HepG2 (cell line): ENCODE measurements around the gene PLOD3. TPM values are rescaled to one million over a fixed set of nuclear protein-coding genes. Genes with fewer than 3 reads are reported as not detected.
A peak's percentile ranks its signal among the peaks of the same experiment; 100 is the strongest.

Experiments used
- ATAC-seq: fragments of 200-7000 bp; cut with Tn5 transposase; 3 replicates; pipeline ENCODE4 v1.9.1; 2020; ENCODE audit warnings: mild to moderate bottlenecking, moderate library complexity
- BruUV-seq: library from RNA; stranded (reverse); fragments of 400-500 nt; replicated peaks from 2 replicates; lab custom pipeline; 2021; lab: Mats Ljungman, UMichigan
- CTCF ChIA-PET: fragments of 300-600 bp; formaldehyde crosslinking; extraction: SDS; loops from one replicate; lab custom pipeline; 2021; ENCODE audit warnings: low total read pairs, inconsistent platforms, low intra/inter-chr PET ratio; lab: Yijun Ruan, JAX
- POLR2A ChIA-PET: fragments of 350-600 bp; sonication (Branson Sonifier 250); formaldehyde crosslinking; loops from one replicate; lab custom pipeline; 2020; ENCODE audit warnings: antibody characterized with exemption, inconsistent platforms; lab: Yijun Ruan, JAX
- DNase-seq: peaks from one replicate; pipeline ENCODE4 v3.0.0-alpha.2; 2015; ENCODE audit warnings: low spot score
- FAIRE-seq: peaks from 3 replicates; lab custom pipeline; 2011; peaks lifted over from hg19 to GRCh38; lab: Jason Lieb, UNC
- H2AFZ ChIP-seq: one replicate; pipeline ENCODE4 v1.6.1; 2011; ENCODE audit warnings: low read length, inconsistent platforms
- H3K27ac ChIP-seq: fragments of 300-600 bp; 3 replicates; pipeline ENCODE4 v1.8.0; 2011; ENCODE audit warnings: mixed run types, mild to moderate bottlenecking, mixed read lengths, low read length, inconsistent platforms; ENCODE audit not compliant: insufficient read depth; ENCODE audit errors: extremely low read length
- H3K27me3 ChIP-seq, 2 experiments: fragments of 200-600 bp in 1 of 2; 2 replicates in 1 of 2; 3 replicates in 1 of 2; pipeline versions ENCODE4 v1.6.0 to v1.8.0; 2011; ENCODE audit warnings: low read length in 2 of 2, mild to moderate bottlenecking in 2 of 2, moderate library complexity in 2 of 2, inconsistent platforms in 1 of 2; ENCODE audit not compliant: insufficient read depth in 2 of 2, control insufficient read depth in 1 of 2
- H3K36me3 ChIP-seq, 2 experiments: fragments of 200-600 bp in 1 of 2; replicated peaks in 1 of 2; 2 replicates in 1 of 2; 3 replicates in 1 of 2; pipeline versions ENCODE4 v1.5.1 to v1.8.0; 2011; ENCODE audit warnings: low read length in 2 of 2, inconsistent platforms in 1 of 2; ENCODE audit not compliant: insufficient read depth in 2 of 2, control insufficient read depth in 1 of 2
- H3K4me1 ChIP-seq: 2 replicates; pipeline ENCODE4 v1.5.1; 2012; ENCODE audit warnings: low read length, inconsistent platforms; ENCODE audit not compliant: insufficient read depth
- H3K4me2 ChIP-seq: 2 replicates; pipeline ENCODE4 v1.6.0; 2011; ENCODE audit warnings: low read depth, low read length, inconsistent platforms
- H3K4me3 ChIP-seq, 3 experiments: fragments of 200-600 bp in 1 of 3; sonication (generic), shearing (Covaris generic) in 1 of 3; replicated peaks in 1 of 3; 2 replicates each; pipeline ENCODE4 v1.5.1; 2011 to 2016; ENCODE audit warnings: low read length in 3 of 3, inconsistent platforms in 2 of 3, low read depth in 2 of 3, mild to moderate bottlenecking in 2 of 3, control low read depth in 1 of 3, mixed read lengths in 1 of 3; ENCODE audit not compliant: insufficient read depth in 1 of 3
- H3K79me2 ChIP-seq: one replicate; pipeline ENCODE4 v1.6.1; 2011; ENCODE audit warnings: low read length, inconsistent platforms; ENCODE audit not compliant: insufficient read depth
- H3K9ac ChIP-seq: 2 replicates; pipeline ENCODE4 v1.6.0; 2011; ENCODE audit warnings: mild to moderate bottlenecking, low read depth, low read length, inconsistent platforms; ENCODE audit not compliant: insufficient read depth
- H3K9me3 ChIP-seq: 2 replicates; pipeline ENCODE4 v1.5.1; 2012; ENCODE audit warnings: mild to moderate bottlenecking, low read length
- H4K20me1 ChIP-seq: 2 replicates; pipeline ENCODE4 v1.6.0; 2011; ENCODE audit warnings: inconsistent platforms, mild to moderate bottlenecking, low read length, moderate library complexity; ENCODE audit not compliant: insufficient read depth
- ATF7 ChIP-seq, 2 experiments: fragments of 450-650 bp in 1 of 2; sonication (generic) in 1 of 2; formaldehyde crosslinking in 1 of 2; IDR thresholded peaks; 2 replicates each; pipeline versions ENCODE4 v1.4.0 to v1.6.1; 2016 to 2020; ENCODE audit warnings: antibody characterized with exemption in 1 of 2, mild to moderate bottlenecking in 1 of 2, missing genetic modification reagents in 1 of 2
- EED ChIP-seq: sonication (generic); formaldehyde crosslinking; IDR thresholded peaks from 2 replicates; pipeline ENCODE4 v1.5.0; 2020; ENCODE audit warnings: mild to moderate bottlenecking, missing genetic modification reagents
- TBX3 ChIP-seq: fragments of 450-650 bp; IDR thresholded peaks from 2 replicates; pipeline ENCODE4 v1.6.1; 2017; ENCODE audit warnings: antibody characterized with exemption, mild to moderate bottlenecking, inconsistent platforms, borderline replicate concordance
- ZNF382 ChIP-seq: sonication (generic); formaldehyde crosslinking; IDR thresholded peaks from 2 replicates; pipeline ENCODE4 v1.5.0; 2020; ENCODE audit warnings: missing genetic modification reagents, mild to moderate bottlenecking, borderline replicate concordance
- ZNF883 ChIP-seq: sonication (generic); formaldehyde crosslinking; IDR thresholded peaks from 2 replicates; pipeline ENCODE4 v1.5.1; 2020; ENCODE audit warnings: mild to moderate bottlenecking, missing genetic modification reagents; ENCODE audit errors: not compliant biosample characterization
- WGBS: methylation state at CpG from one replicate; pipeline ENCODE4 v1.1.6; 2017; ENCODE audit warnings: low lambda C conversion rate; 5-methylcytosine and 5-hydroxymethylcytosine counted together
- in situ Hi-C: cut with HindIII; loops from 2 replicates; pipeline ENCODE4 v1.10.0; 2017; ENCODE audit warnings: low pct_unique_long_range_greater_than_20kb; ENCODE audit not compliant: extremely low pct_ligation_motif_present
- intact Hi-C: fragments of 100-400 bp; cut with micrococcal nuclease; formaldehyde crosslinking; loops from one replicate; pipeline ENCODE4 v1.10.0; 2022; ENCODE audit not compliant: unreplicated experiment
- polyA plus RNA-seq, 8 experiments: library from polyadenylated mRNA; depleted of rRNA in 3 of 8; stranded (reverse) in 7 of 8; unstranded in 1 of 8; fragments of >200 nt; fragmentation: Illumina TruSeq in 4 of 8; extraction: Trizol in 4 of 8; gene quantifications; 2 replicates each; pipeline versions ENCODE4 v1.2.1 to v1.2.3, GENCODE V29; 2011 to 2016; ENCODE audit warnings: low read depth in 4 of 8, missing spikeins in 1 of 8, mixed read lengths in 1 of 8; ENCODE audit not compliant: insufficient read depth in 1 of 8
- total RNA-seq, 5 experiments: library from RNA; depleted of rRNA; stranded (reverse); fragments of >200 nt; fragmentation: Illumina TruSeq; extraction: Trizol; gene quantifications; 2 replicates each; pipeline ENCODE4 v1.2.3, GENCODE V29; 2016; ENCODE audit warnings: low read depth in 1 of 5
- TF ChIP-seq, protein P1 (sequence below): sonication (generic); formaldehyde crosslinking; IDR thresholded peaks from 2 replicates; pipeline ENCODE4 v1.5.0; 2020; ENCODE audit warnings: mild to moderate bottlenecking, missing genetic modification reagents
- TF ChIP-seq, protein P2 (sequence below): sonication (generic); formaldehyde crosslinking; IDR thresholded peaks from 2 replicates; pipeline ENCODE4 v1.4.0; 2020; ENCODE audit warnings: mild to moderate bottlenecking, missing genetic modification reagents
- TF ChIP-seq, protein P3 (sequence below): sonication (generic); formaldehyde crosslinking; IDR thresholded peaks from 2 replicates; pipeline ENCODE4 v1.9.0; 2022; ENCODE audit warnings: missing genetic modification reagents, mild to moderate bottlenecking, borderline replicate concordance
- TF ChIP-seq, protein P4 (sequence below): IDR thresholded peaks from 2 replicates; pipeline ENCODE4 v1.6.1; 2016; ENCODE audit warnings: low read depth, missing genetic modification reagents, missing compliant biosample characterization

PLOD3 gene
- total and polyA plus RNA-seq, 2 of the 13 experiments (the other 11 are each of a cell fraction or from before 2014, with no cell fraction given): 65.8 to 67.4 TPM

DNA sequence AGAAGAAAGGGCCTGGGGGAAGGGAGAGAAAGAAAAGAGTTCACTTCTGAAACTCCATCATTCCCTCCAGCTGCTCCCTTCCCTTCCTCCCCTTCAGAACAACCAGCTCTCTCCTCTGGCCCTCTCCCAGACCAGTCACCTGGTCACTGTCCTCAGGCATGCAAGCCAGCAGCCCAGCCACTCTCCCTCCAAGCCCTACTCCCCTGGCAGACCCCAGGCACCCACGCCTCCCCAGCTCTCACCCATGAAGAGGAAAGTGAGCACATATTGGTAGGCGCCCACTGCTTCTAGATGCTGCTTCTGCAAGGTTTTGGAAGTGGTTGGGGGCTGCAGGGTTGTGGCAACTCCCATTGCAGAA lies 16.9 kb downstream of the PLOD3 start:
- peak overlapping the region; percentile 86 for H3K9ac ChIP-seq
- peaks cover 3% of the 10 kb centered on the region; the same call in 1 of the 2 replicates for H4K20me1 ChIP-seq
- H3K9me3 ChIP-seq: no peaks in the 10 kb centered on the region
- no peaks in the 10 kb centered on the region; a peak in 1 of 5 replicates for H3K27me3 ChIP-seq
- TSS peak; percentile 79 for BruUV-seq
- peak overlapping the region; percentile 74 to 87 (median 84) for H3K4me3 ChIP-seq
- intact Hi-C loops: loop anchor here (2.0 kb wide), 1 partner anchor 16 kb away; the partner anchor contains the start of gene PLOD3
- DNase-seq: peak; percentile 20
- ChIA-PET CTCF (interaction anchor here (1.1 kb wide), 1 partner anchor 8 kb away, joined by 6 read pairs; no protein-coding TSS in a partner anchor), POLR2A (interaction anchor here (0.6 to 11.6 kb wide), 16 partner anchors 8 to 325 kb away, joined by 3 to 202 read pairs (median 4); partner anchors contain the start of genes CLDN15, FIS1, PLOD3 and SERPINE1)
- peaks cover 4% of the 10 kb centered on the region in 2 experiments; a peak in 2 of 5 replicates for H3K36me3 ChIP-seq
- no peak overlapping the region for H2AFZ ChIP-seq
- WGBS: 0% methylated on average over 2 of the region's 2 CpGs
- ATAC-seq: peak; percentile 39
- in situ Hi-C loops: no loop called here
- H3K4me1 ChIP-seq: peaks cover 53% of the 10 kb centered on the region
- H3K4me2 ChIP-seq: peak overlapping the region; percentile 91
- no peak for FAIRE-seq
- peak overlapping the region; percentile 99 for H3K27ac ChIP-seq
- peaks cover 12% of the 10 kb centered on the region for H3K79me2 ChIP-seq
- TF ChIP-seq, protein P1, sequence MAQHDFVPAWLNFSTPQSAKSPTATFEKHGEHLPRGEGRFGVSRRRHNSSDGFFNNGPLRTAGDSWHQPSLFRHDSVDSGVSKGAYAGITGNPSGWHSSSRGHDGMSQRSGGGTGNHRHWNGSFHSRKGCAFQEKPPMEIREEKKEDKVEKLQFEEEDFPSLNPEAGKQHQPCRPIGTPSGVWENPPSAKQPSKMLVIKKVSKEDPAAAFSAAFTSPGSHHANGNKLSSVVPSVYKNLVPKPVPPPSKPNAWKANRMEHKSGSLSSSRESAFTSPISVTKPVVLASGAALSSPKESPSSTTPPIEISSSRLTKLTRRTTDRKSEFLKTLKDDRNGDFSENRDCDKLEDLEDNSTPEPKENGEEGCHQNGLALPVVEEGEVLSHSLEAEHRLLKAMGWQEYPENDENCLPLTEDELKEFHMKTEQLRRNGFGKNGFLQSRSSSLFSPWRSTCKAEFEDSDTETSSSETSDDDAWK (CRISPR knock-in tag): no peak
- TF ChIP-seq, protein P2, sequence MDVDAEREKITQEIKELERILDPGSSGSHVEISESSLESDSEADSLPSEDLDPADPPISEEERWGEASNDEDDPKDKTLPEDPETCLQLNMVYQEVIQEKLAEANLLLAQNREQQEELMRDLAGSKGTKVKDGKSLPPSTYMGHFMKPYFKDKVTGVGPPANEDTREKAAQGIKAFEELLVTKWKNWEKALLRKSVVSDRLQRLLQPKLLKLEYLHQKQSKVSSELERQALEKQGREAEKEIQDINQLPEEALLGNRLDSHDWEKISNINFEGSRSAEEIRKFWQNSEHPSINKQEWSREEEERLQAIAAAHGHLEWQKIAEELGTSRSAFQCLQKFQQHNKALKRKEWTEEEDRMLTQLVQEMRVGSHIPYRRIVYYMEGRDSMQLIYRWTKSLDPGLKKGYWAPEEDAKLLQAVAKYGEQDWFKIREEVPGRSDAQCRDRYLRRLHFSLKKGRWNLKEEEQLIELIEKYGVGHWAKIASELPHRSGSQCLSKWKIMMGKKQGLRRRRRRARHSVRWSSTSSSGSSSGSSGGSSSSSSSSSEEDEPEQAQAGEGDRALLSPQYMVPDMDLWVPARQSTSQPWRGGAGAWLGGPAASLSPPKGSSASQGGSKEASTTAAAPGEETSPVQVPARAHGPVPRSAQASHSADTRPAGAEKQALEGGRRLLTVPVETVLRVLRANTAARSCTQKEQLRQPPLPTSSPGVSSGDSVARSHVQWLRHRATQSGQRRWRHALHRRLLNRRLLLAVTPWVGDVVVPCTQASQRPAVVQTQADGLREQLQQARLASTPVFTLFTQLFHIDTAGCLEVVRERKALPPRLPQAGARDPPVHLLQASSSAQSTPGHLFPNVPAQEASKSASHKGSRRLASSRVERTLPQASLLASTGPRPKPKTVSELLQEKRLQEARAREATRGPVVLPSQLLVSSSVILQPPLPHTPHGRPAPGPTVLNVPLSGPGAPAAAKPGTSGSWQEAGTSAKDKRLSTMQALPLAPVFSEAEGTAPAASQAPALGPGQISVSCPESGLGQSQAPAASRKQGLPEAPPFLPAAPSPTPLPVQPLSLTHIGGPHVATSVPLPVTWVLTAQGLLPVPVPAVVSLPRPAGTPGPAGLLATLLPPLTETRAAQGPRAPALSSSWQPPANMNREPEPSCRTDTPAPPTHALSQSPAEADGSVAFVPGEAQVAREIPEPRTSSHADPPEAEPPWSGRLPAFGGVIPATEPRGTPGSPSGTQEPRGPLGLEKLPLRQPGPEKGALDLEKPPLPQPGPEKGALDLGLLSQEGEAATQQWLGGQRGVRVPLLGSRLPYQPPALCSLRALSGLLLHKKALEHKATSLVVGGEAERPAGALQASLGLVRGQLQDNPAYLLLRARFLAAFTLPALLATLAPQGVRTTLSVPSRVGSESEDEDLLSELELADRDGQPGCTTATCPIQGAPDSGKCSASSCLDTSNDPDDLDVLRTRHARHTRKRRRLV (CRISPR knock-in tag): no peak
- TF ChIP-seq ATF7 (IDR thresholded peaks at IDR 0.05) (no peak), ATF7 (CRISPR knock-in tag; IDR thresholded peaks at IDR 0.05) (no peak), EED (CRISPR knock-in tag) (no peak), ZNF382 (no peak), ZNF883 (CRISPR knock-in tag) (peak; percentile 38), TBX3 (no peak)
- TF ChIP-seq, protein P3, sequence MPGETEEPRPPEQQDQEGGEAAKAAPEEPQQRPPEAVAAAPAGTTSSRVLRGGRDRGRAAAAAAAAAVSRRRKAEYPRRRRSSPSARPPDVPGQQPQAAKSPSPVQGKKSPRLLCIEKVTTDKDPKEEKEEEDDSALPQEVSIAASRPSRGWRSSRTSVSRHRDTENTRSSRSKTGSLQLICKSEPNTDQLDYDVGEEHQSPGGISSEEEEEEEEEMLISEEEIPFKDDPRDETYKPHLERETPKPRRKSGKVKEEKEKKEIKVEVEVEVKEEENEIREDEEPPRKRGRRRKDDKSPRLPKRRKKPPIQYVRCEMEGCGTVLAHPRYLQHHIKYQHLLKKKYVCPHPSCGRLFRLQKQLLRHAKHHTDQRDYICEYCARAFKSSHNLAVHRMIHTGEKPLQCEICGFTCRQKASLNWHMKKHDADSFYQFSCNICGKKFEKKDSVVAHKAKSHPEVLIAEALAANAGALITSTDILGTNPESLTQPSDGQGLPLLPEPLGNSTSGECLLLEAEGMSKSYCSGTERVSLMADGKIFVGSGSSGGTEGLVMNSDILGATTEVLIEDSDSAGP: peak; percentile 37; the same call in 1 of the 2 replicates
- TF ChIP-seq, protein P4, sequence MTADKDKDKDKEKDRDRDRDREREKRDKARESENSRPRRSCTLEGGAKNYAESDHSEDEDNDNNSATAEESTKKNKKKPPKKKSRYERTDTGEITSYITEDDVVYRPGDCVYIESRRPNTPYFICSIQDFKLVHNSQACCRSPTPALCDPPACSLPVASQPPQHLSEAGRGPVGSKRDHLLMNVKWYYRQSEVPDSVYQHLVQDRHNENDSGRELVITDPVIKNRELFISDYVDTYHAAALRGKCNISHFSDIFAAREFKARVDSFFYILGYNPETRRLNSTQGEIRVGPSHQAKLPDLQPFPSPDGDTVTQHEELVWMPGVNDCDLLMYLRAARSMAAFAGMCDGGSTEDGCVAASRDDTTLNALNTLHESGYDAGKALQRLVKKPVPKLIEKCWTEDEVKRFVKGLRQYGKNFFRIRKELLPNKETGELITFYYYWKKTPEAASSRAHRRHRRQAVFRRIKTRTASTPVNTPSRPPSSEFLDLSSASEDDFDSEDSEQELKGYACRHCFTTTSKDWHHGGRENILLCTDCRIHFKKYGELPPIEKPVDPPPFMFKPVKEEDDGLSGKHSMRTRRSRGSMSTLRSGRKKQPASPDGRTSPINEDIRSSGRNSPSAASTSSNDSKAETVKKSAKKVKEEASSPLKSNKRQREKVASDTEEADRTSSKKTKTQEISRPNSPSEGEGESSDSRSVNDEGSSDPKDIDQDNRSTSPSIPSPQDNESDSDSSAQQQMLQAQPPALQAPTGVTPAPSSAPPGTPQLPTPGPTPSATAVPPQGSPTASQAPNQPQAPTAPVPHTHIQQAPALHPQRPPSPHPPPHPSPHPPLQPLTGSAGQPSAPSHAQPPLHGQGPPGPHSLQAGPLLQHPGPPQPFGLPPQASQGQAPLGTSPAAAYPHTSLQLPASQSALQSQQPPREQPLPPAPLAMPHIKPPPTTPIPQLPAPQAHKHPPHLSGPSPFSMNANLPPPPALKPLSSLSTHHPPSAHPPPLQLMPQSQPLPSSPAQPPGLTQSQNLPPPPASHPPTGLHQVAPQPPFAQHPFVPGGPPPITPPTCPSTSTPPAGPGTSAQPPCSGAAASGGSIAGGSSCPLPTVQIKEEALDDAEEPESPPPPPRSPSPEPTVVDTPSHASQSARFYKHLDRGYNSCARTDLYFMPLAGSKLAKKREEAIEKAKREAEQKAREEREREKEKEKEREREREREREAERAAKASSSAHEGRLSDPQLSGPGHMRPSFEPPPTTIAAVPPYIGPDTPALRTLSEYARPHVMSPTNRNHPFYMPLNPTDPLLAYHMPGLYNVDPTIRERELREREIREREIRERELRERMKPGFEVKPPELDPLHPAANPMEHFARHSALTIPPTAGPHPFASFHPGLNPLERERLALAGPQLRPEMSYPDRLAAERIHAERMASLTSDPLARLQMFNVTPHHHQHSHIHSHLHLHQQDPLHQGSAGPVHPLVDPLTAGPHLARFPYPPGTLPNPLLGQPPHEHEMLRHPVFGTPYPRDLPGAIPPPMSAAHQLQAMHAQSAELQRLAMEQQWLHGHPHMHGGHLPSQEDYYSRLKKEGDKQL (CRISPR knock-in tag): no peak
